HG02938 (cell line): Measurements from ENCODE around the gene GNAZ.
"Not testable (repeated sequence)": the region's sequence is repeated elsewhere in the genome, so short reads cannot be mapped to it uniquely, and the experiment has no call there.

Experiments used
- ATAC-seq: cut with Tn5 transposase; IDR thresholded peaks from one replicate; pipeline ENCODE4 v1.9.1; 2021; ENCODE audit warnings: mild to moderate bottlenecking, moderate library complexity; ENCODE audit not compliant: unreplicated experiment

GNAZ gene

GRCh38 chr22:23129149-23129548, 58.8 kb downstream of the GNAZ start:
- ATAC-seq, result no peak

- no peak for ATAC-seq
Observed at GRCh38 chr22:23130697-23131096, 60.4 kb downstream of the GNAZ start.

GRCh38 chr22:23131931-23132330, 61.6 kb downstream of the GNAZ start:
- no peak for ATAC-seq

DNA sequence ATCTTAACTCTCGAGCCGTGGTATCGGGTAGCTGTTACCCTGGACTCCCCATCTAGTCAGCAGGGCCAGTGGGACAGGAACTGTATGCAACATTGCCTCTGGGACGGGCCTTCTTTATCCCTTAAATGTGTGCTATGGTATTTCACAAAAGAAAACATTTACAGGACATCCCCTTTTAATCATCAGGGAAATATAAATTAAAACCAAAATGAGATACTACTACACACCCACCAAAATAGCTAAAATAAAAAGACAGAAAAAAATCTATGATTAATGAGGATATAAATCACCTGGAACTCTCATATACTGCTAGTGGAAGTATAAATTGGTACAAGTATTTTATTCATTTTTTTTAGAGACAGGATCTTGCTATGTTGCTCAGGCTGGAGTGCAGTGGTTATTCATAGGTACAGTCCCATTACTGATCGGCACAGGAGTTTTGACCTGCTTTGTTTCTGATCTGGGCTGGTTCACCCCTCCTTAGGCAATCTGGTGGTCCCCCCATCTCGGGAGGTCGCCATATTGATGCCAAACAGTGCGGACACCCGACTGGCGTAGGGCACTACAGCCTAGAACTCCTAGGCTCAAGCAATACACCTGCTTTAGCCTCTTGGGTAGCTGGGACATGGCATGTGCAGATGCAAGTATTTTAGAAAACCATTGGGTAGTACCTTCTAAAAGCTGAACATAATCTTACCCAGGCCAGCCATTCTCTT, 62.2 kb downstream of the GNAZ start:
- no peak for ATAC-seq

DNA sequence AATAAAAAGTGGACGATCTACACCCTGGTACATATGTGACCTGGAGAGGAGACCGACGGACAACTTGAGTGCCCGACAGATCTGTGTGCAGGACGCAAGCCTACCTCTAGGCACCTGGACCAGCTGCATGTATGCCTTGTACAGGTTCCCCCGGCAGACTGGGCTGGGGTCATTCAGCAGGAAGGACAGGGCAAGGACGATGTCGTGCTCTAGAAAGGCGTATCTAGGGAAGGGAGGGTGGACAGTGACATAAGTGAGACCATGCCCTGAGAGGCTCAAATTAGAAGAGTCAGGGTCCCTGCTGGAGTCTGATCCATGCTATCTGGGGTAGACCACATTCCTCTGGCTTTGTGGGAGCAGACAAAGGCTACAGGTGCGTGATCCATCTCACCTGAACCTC, 63.6 kb downstream of the GNAZ start:
- ATAC-seq, result no peak

DNA sequence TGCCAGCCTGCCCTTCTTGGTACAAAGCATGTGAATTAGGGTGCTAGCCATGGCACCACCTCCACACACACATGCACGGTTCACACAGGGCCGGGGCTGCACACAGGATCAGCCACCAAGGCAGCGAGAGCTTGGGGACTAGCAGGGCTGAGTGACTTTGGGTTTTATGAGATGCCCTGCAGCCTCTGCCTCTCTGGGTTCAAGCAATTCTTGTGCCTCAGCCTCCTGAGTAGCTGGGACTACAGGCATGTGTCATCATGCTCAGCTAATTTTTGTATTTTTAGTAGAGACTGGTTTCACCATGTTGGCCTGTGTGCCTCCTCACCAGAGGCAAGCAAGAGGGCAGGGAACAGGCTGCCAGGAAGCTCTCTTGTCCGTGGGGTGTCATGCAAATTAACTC, 66.7 kb downstream of the GNAZ start:
- ATAC-seq, result not testable (repeated sequence)

DNA sequence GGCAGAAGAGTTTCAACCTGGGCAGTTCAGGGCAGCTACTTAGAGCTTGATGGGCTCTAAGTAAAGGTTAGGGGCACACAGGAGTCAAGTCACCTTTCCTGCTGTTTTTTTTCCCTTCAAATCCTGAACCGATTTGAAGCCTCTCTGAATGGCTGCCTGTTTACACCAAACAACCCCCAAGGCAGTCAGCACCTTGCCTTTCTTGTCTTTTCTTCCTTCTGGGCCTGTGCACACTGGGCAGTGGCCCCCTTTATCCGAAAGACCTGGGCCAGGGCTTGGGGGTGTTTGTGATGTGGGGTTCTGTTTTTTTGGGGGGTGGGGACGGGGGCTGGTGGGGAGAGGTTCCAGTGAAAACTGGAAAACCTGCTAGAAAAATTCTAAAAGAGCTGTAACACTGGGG, 67.1 kb downstream of the GNAZ start:
- no peak for ATAC-seq

DNA sequence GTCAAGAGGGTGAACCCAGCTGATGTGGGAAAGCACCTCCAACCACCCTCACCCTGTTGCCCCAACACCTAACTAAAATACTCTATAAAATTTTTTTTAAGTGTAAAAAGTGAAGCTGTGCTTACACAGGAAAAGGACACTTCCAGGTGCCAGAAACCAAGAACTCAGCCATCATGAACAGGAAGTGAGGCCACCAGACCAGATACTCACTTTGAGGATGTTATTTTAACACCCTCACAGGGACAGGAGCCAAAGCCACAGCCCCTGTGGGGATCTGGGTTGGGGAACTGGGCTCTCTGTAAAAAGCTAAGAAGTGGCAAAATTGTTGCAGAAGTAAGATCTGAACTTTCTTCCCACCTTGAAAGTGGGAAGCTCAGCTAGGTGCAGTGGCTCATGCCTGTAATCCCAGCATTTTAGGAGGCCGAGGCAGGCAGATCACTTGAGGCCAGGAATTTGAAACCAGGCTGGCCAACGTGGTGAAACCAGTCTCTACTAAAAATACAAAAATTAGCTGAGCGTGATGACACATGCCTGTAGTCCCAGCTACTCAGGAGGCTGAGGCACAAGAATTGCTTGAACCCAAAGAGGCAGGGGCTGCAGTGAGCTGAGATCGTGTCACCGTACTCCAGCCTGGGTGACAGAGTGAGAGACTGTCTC, 67.7 kb downstream of the GNAZ start:
- no peak for ATAC-seq

- no peak for ATAC-seq
Observed at GRCh38 chr22:23138584-23139435, 68.5 kb downstream of the GNAZ start.

- no peak for ATAC-seq
Observed at GRCh38 chr22:23140385-23140784, 70.1 kb downstream of the GNAZ start.

DNA sequence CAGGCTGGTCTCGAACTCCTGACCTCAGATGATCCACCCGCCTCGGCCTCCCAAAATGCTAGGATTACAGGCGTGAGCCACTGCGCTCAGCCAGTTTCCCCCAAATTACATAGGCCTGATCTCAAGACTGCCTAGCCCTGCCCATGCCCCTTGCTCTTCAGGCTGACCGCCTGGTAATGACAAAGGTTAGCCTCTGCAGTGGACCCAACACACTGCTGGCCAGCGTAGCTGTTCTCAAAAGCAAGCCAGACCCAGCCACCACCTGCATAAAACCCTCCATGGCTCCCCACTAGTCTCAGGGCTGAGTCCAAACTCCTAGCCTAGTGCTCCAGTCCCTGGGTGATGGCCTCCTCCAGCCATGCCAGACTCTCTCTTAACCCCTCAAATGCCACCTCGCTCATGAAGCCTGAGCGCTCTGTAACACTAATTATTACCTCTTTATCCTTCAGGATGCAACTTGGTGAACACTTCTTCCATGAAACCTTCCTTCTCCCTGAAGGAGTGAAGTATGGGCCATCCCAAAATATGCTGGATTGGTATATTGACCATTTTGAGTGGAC, 72.3 kb downstream of the GNAZ start:
- no peak for ATAC-seq

DNA sequence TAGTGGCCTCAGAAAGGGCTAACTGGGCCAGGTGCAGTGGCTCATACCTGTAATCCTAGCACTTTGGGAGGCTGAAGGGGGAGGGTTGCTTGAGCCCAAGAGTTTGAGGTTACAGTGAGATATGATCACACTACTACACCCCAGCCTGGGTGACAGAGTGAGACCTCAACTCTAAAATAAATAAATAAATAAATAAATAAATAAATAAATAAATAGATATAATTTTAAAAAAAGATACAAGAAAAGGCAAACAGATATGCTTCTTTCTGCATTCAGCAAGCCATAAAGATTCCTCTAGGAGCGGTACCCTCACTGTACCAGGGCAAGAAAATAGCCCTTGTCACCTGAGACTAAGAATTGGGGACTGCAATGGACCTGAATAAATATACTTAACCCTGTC, 72.8 kb downstream of the GNAZ start:
- no peak for ATAC-seq

- no peak for ATAC-seq
Observed at GRCh38 chr22:23144432-23144831, 74.1 kb downstream of the GNAZ start.

DNA sequence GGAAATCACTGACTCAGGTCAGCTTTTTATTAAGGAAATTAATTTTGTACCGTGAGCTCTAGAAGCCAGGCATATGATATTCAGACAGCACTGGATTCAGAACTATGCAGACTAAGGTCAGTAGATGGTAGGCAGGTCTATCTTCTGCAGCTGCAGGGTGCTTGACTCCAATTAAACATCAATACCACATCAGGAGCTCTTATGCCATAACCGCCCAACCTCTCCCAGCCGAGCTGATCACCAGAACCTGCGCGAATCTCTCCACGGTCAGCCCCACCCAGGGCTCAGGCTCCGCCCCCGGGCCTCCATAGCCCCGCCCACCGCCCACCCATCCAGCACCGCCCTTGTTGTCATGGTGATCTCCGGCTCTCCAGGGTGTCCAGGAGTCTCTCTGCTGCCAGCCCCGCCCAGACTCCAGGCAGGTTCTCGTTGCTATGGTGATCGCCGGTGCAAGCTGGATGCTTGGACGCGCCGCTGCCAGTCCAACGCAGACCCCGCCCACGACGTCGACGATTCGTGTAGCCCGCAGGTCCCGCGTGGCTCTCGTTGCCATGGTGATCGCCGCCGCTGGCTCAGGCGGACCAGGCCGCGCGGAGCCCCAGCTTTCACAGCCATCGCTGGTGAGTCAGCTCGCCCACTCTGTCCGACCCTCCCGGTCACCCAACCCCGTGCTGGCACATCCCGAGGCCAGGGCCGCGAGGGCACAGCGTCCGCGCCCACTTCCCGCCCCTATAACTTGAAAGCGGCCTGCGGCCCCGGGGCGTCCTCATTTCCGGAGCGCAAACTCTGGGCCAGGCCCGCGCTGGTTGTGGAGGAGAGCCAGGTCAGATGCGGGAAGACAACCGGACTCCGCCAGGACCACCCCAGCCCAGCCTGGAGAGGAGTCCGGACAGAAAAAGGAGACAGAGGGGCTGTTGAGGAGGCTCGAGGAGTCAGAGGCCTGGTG, 74.9 kb downstream of the GNAZ start, which contains the start of gene RAB36:
Gene RAB36, plus strand, starts transcription at position 546 of the 946 bp plus-strand sequence. CDS start 1,140 bp downstream, outside the sequence.
- ATAC-seq, result no peak

DNA sequence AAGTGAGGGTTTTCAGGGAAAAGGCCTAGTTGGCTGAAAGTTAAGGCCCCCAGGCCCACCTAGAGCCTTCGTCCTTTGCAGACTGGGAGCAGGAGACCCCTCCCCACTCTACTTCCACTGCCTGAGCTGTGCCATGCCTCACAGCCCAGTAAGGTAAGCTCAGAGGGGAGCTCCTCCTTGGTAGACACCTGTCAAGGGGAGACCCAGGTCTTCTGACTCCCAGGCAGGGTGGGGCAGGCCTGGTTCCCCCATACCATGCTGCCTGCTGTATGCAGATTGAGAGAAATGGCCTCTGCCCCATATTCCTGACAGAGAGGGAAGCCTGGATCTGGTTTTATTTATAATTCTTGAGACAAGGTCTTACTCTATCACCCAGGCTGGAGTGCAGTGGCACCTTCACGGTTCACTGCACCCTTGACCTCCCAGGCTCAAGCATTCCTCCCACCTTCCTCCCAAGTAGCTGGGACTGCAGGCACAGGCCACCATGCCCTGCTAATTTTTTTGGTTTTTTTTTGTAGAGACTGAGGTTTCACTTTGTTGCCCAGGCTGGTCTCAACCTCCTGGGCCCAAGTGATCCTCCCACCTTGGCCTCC, 75.7 kb downstream of the GNAZ start:
- ATAC-seq, result no peak

DNA sequence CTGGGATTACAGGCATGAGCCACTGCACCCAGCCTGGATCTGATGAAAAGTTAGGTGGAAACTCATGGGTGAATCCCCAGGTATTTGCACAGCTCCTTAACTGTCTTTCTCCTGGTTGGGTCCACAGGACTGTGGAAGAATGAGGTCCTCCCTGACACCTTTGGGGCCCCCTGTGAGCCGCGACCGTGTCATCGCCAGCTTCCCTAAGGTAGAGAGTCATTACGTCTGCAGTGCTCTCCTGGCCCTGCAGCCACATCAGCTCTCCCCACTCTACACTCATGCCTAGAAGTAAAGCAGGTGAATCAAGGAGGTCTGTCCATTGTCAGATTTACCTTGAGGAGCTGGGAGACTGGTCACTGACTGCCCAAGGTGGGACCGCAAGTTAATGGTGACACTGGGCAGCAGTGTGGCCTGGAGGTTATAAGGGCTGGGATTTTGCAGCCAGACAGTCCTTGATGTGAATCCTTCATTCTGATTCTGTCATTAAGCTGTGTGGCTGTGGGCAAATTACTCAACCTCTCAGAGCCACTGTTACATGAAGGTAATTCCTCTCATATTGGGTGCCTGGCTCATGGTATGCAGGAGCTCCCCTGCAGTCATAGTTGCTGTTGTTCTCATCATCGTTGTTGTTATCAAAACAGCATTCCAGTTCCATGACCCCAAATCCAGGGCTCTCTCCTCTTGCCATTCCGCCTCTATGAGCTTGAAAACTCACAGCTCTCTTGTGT, 76.3 kb downstream of the GNAZ start:
- no peak for ATAC-seq

DNA sequence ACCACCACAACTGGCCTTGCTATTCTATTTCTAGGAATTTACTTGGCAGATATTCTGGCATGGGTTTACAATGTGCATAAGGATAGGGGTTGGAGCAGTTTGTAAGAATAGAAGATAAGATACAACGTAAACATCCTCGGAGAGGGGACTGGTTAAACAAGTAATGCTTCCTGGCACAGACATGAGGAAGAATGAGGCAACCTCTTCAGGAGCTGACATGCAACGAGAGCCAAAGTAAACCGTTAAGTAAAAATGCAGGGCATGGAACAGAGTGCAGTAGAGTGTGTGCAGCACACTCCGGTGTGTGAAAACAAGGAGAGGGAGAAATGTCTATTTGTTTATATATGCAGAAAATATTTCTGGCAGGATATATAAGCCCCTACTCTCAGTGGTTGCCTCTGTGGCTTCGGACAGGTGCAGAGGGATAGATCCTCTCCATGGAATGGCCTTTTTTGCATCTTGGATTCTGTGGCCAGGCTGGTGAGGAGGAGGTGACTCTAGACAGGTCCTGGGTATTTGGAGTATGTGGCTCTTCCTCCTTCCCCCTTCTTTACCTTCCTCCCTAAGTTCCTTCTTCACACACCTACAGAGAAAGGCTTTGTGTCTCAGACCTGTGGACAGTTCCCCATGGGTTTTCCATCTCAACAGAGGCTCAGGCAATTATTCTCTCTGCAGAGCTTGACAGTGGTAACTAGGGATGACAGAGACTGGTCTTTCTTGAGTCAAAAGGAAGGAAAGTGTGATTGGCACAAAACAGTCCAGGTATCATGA, 77.5 kb downstream of the GNAZ start:
- no peak for ATAC-seq

- no peak for ATAC-seq
Observed at GRCh38 chr22:23149743-23150238, 79.5 kb downstream of the GNAZ start.
